Ectodermal cell (in vitro differentiated cells): ENCODE data around the gene RBPJ.

Experiments
- H3K27ac ChIP-seq: 2 replicates; pipeline ENCODE4 v1.7.0; 2013; ENCODE audit warnings: mild to moderate bottlenecking, low read depth, low read length; ENCODE audit not compliant: insufficient read depth, poor library complexity, severe bottlenecking
- H3K27me3 ChIP-seq: 2 replicates; pipeline ENCODE4 v1.7.0; 2013; ENCODE audit warnings: mild to moderate bottlenecking, low read length; ENCODE audit not compliant: insufficient read depth, control insufficient read depth, poor library complexity, severe bottlenecking
- H3K36me3 ChIP-seq: one replicate; pipeline ENCODE4 v1.7.0; 2013; ENCODE audit warnings: low read length; ENCODE audit not compliant: control insufficient read depth, insufficient read depth
- H3K4me1 ChIP-seq: one replicate; pipeline ENCODE4 v1.7.0; 2013; ENCODE audit warnings: low read length; ENCODE audit not compliant: control insufficient read depth, insufficient read depth
- H3K4me3 ChIP-seq: 2 replicates; pipeline ENCODE4 v1.7.0; 2013; ENCODE audit warnings: low read depth, low read length, control low read depth; ENCODE audit not compliant: insufficient read depth
- H3K9me3 ChIP-seq: 2 replicates; pipeline ENCODE4 v1.7.0; 2013; ENCODE audit warnings: mild to moderate bottlenecking, low read length, moderate library complexity; ENCODE audit not compliant: control insufficient read depth
- WGBS, 2 experiments: methylation state at CpG; one replicate each; pipeline ENCODE4 v1.1.7; 2013; ENCODE audit warnings: missing lambda C conversion rate in 2 of 2; 5-methylcytosine and 5-hydroxymethylcytosine counted together

Gene RBPJ

DNA sequence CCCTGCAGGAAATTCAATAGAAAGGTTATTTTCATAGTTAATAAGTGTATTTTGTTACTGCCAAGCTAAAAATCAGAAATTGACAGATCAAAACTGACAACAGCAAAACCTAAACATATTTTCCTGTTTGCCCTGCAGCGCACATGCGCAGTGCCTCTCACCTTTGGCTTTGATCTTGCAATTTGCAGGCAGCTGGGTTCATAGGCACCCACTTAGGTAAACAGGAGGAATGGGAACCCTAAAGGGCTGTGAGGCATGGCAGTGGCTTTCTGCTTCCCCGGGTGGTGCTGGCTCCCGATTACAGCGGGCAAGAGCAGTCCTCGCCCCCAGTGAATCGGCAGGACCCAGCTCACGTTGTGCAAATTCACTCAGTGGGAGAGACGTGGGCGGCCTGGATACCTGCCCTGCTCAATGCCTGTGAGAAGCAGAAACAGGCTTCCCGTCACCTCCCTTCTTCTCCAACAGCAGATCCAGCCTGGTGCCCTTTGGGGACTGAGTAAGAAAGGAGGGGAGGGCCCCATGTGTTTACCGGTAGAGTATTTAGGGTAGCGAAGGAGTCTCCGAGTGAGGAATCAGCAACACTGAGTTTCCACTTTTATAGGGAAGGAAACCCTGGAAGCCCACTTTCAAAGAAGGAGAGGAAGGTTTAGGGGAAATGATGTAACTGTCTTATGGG lies 143.7 kb downstream of the RBPJ start:
- Histone ChIP-seq H3K27ac (no peak overlapping the region), H3K9me3 (no peaks in the 10 kb centered on the region), H3K27me3 (no peaks in the 10 kb centered on the region), H3K36me3 (no peaks in the 10 kb centered on the region), H3K4me3 (no peak overlapping the region), H3K4me1 (no peaks in the 10 kb centered on the region)
- 94 to 95% methylated on average over 14 of the region's 14 CpGs for WGBS, 2 experiments

- WGBS, 2 experiments, result 89 to 91% methylated on average over 10 of the region's 10 CpGs
- Histone ChIP-seq H3K4me3 (no peak overlapping the region), H3K36me3 (no peaks in the 10 kb centered on the region), H3K27ac (no peak overlapping the region), H3K4me1 (no peaks in the 10 kb centered on the region), H3K27me3 (no peaks in the 10 kb centered on the region), H3K9me3 (no peaks in the 10 kb centered on the region)
These were observed 145.9 kb downstream of the RBPJ start for GRCh38 chr4:26466578-26467270.

DNA sequence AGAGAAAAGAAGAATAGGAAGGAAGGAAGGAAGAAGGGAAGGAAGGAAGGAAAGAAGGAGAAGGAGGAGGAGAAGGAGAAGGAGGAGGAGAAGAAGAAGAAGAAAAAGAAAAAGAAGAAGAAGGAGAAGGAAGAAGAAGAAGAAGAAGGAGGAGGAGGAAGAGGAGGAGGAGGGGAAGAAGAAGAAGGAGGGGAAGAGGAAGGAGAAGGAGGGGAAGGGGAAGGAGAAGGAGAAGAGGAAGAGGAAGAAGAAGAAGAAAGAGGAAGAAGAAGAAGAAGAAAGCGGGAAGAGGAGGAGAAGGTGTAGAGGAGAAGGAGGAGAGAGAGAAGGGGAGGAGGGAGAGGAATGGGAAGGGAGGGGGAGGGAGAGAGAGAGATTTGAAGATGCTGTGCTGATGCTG lies 146.9 kb downstream of the RBPJ start:
- WGBS, 2 experiments, result 91% methylated on average over 1 of the region's 1 CpG
- no peak overlapping the region for H3K4me3 ChIP-seq
- no peak overlapping the region for H3K27ac ChIP-seq
- H3K36me3 ChIP-seq, result no peaks in the 10 kb centered on the region
- no peaks in the 10 kb centered on the region for H3K27me3 ChIP-seq
- no peaks in the 10 kb centered on the region for H3K4me1 ChIP-seq
- no peaks in the 10 kb centered on the region for H3K9me3 ChIP-seq

- H3K9me3 ChIP-seq, result no peaks in the 10 kb centered on the region
- H3K27ac ChIP-seq, result no peak overlapping the region
- no peaks in the 10 kb centered on the region for H3K36me3 ChIP-seq
- no peaks in the 10 kb centered on the region for H3K4me1 ChIP-seq
- no peak overlapping the region for H3K4me3 ChIP-seq
- 79 to 83% methylated on average over 9 of the region's 9 CpGs for WGBS, 2 experiments
- H3K27me3 ChIP-seq, result no peaks in the 10 kb centered on the region
These were observed 147.6 kb downstream of the RBPJ start for GRCh38 chr4:26468283-26468949.

DNA sequence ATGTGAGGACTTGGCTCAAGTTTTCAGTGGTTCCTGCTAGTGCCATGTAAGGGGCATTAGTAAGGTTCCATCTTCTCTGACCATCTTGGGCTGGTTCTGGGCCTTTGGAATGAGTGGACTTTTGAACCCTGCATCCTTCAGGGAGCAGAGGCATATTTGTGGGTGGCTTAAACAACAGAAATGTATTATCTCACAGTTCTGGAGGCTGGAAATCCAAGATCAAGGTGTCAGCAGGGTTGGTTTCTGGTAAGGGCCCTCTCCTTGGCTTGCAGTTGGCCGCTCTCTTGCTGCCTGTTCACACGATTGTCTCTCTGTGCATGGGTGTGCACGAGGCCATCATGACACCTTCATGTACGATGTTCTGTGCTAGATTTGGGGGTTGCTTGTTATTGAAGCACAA lies 148.2 kb downstream of the RBPJ start:
- Histone ChIP-seq H3K4me3 (no peak overlapping the region), H3K36me3 (no peaks in the 10 kb centered on the region), H3K27ac (no peak overlapping the region), H3K27me3 (no peaks in the 10 kb centered on the region), H3K4me1 (no peaks in the 10 kb centered on the region), H3K9me3 (no peaks in the 10 kb centered on the region)
- 72 to 74% methylated on average over 4 of the region's 4 CpGs for WGBS, 2 experiments

- Histone ChIP-seq H3K27ac (no peak overlapping the region), H3K27me3 (no peaks in the 10 kb centered on the region), H3K4me3 (no peak overlapping the region), H3K9me3 (no peaks in the 10 kb centered on the region), H3K36me3 (no peaks in the 10 kb centered on the region), H3K4me1 (no peaks in the 10 kb centered on the region)
- WGBS, 2 experiments, result 85 to 86% methylated on average over 1 of the region's 1 CpG
These were observed 151.1 kb downstream of the RBPJ start for GRCh38 chr4:26471890-26472289.

DNA sequence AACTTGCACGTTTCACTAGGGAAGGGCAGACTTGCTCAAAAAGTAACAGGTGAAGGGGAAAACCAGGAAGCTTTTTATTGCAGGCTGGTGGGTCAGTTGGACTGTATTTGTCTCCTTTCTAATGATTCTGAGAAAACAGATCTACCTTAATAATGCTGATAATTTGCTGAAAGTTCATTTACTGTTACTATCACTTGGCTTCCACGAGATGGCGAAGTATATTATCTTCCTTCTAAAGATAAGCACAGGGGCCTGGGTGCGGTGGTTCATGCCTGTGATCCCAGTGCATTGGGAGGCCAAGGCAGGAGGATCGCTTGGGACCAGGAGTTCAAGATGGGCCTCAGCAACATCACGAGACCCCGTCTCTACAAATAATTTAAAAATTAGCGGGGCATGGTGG lies 153.1 kb downstream of the RBPJ start:
- H3K4me1 ChIP-seq, result no peaks in the 10 kb centered on the region
- H3K27ac ChIP-seq, result no peak overlapping the region
- 91 to 95% methylated on average over 8 of the region's 8 CpGs for WGBS, 2 experiments
- no peaks in the 10 kb centered on the region for H3K9me3 ChIP-seq
- no peak overlapping the region for H3K4me3 ChIP-seq
- no peaks in the 10 kb centered on the region for H3K27me3 ChIP-seq
- no peaks in the 10 kb centered on the region for H3K36me3 ChIP-seq

- H3K27ac ChIP-seq, result no peak overlapping the region
- H3K4me1 ChIP-seq, result no peaks in the 10 kb centered on the region
- H3K9me3 ChIP-seq, result no peaks in the 10 kb centered on the region
- no peaks in the 10 kb centered on the region for H3K27me3 ChIP-seq
- no peak overlapping the region for H3K4me3 ChIP-seq
- 86 to 99% methylated on average over 3 of the region's 3 CpGs for WGBS, 2 experiments
- H3K36me3 ChIP-seq, result no peaks in the 10 kb centered on the region
These were observed 153.7 kb downstream of the RBPJ start for GRCh38 chr4:26474551-26474950.

DNA sequence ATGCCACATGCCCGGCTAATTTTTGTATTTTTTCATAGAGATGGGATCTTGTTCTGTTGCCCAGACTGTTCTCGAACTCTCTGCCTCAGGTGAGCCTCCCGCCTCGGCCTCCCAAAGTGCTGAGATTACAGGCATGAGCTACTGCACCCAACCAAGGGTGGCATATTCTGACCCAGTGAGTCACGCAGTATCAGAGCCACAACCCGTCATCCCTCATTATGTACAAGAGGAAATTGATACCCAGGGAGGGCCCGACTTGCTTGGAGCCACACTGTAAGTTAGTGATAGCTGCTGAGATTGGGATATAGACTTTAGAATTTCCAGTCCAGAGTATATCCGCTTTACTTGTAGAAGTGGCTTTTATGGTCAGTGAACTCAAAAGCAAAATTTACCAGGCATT lies 154.9 kb downstream of the RBPJ start:
- no peaks in the 10 kb centered on the region for H3K36me3 ChIP-seq
- no peak overlapping the region for H3K4me3 ChIP-seq
- no peaks in the 10 kb centered on the region for H3K4me1 ChIP-seq
- no peak overlapping the region for H3K27ac ChIP-seq
- no peaks in the 10 kb centered on the region for H3K9me3 ChIP-seq
- 94% methylated on average over 8 of the region's 8 CpGs for WGBS, 2 experiments
- no peaks in the 10 kb centered on the region for H3K27me3 ChIP-seq

DNA sequence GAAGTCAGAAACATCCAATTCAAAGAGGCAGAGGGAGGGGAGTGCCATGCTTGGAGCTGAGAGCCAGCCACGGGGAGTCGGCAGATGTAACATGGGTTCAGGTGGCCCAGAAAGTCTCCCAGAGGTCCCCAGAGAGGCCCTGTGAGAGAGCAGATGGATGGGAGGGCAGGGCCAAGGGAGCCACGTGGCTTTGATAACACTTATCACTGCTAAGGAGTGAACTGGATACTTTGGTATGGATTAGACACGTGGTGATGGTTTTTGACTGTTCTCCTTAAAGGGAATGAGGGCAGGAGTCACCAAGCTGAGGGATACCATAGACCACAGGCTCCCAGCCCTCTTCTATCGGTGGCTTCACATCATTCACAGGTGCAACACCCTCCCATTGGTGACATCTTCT lies 155.7 kb downstream of the RBPJ start:
- Histone ChIP-seq H3K27me3 (no peaks in the 10 kb centered on the region), H3K4me1 (no peaks in the 10 kb centered on the region), H3K9me3 (no peaks in the 10 kb centered on the region), H3K36me3 (no peaks in the 10 kb centered on the region), H3K27ac (no peak overlapping the region), H3K4me3 (no peak overlapping the region)
- 83 to 91% methylated on average over 5 of the region's 5 CpGs for WGBS, 2 experiments
